Activated CD8-positive, alpha-beta memory T cell treated with anti-CD3 and anti-CD28 coated beads for 1 hour (primary cell): ENCODE results near the gene SCD5.

Source experiments
- DNase-seq, 2 donors: peaks; one replicate each; pipeline ENCODE4 v3.0.0-alpha.2; 2020; ENCODE audit warnings: low read depth in 1 of 2; ENCODE audit errors: extremely low read depth in 1 of 2

Gene SCD5

DNA sequence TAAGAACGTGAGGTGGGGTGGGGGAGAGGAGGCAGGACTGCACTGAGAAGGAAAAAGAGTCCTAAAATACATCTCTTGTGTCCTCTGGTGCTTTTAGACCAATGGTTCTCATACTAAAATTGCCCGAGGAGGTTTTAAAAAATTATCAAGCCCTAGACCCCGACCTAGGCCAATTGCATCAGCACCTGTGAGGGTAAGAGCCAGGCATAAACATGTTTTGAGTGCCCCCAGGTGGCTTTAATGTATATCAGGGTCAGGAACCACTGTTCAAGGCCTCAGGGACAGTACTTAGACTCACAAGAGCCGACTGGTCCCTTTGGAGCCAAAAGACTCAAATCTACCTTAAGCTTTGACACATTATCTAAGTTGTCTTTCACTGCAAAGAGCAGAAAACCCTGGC is 199.3 kb downstream of the SCD5 start:
- DNase-seq: no peak

DNA sequence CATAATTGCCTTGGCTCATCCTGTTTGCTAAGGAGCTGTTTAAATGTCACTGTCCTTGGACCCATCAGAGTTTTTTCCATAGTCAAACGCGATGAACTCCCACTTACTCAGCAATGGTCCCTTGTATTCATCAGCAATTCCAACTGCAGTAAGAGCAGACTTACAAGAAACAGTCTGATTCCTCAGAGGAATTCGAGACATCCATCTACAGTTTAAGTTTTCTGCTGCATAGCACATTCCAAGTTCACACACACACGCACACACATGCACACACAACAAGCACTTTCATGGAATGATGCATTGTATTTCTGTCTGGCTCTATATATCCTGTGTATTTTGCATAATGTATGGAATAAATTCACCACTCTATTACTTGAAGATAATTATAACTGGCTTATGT is 204.1 kb downstream of the SCD5 start:
- no peak for DNase-seq

DNA sequence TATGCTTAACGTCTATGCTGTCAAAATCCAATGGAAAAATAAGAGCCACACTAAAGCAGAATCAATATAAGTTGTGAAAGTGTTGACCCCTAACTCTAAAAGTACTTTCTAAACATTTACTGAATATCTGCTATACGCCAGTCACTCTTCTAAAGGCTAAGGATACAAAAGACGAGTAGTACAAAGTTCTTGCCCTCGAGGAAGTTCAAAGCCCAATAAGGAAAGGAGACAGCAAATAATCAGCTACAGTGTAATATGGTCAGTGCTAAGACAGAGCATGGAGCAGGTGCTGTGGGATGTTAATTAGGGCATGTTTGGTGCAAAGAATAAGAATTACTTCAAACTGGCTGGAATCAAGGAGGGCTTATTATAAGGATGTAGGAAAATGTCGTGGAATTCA is 205.2 kb downstream of the SCD5 start:
- DNase-seq: no peak

- DNase-seq: no peak
Observed at GRCh38 chr4:82592639-82593038, 206.0 kb downstream of the SCD5 start.

DNA sequence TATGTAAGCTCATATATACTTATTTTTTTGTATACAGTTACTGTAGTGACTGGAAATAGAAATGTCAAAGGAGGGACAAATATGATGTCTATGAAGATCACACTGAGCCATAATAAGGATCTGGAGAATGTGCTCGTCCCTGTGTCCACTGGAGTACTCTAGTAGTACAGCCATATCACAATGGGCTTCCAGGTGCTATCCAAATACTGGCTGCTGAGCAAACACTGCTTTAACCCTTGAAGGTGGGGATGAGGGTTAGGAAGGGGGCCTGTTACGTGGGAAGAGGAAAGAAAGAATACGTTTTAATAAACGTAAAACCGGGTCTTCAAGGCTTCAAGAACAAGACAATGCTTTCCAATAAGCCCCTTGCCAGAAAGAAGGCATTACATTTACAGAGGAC is 207.0 kb downstream of the SCD5 start:
- DNase-seq: no peak

DNA sequence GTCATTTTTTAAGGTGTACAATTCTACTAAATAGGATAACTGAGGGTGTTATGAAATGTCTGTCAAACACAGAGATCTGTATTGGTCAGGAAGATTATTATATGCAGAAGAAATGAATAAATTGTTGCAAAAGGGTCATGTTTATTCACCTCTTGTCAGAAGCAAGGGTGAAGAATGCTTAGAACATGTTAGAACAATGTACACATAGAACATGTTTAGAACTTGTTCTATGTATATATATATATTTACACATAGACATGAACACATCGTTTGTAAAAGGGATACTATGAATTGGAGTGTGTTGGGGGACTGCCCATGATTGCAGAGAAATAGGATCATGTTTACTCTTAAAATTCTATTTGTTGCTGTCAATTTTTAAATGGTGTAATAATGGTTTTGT is 208.8 kb downstream of the SCD5 start:
- DNase-seq: no peak

DNA sequence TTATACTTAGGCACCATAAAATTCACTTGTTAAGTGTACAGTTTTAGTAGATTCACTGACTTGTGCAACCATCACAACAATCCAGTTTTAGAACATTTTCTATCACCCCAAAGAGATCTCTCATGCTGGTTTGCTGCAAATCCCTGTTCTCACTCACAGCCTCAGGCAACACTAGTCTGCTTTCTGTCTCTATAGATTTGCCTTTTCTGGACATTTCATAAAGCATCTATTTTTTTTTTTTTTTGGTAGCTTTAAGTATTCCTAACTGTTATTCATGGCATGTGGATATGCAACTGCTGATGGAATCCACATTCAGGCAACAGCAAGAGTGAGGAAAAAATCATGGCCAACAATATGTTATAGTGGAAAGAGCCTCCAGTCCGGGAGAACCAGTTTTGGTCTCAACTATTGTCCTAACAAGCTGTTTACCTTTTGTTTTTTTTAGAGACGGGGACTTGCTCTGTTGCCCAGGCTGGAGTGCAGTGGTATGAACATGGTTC is 209.8 kb downstream of the SCD5 start:
- no peak for DNase-seq

DNA sequence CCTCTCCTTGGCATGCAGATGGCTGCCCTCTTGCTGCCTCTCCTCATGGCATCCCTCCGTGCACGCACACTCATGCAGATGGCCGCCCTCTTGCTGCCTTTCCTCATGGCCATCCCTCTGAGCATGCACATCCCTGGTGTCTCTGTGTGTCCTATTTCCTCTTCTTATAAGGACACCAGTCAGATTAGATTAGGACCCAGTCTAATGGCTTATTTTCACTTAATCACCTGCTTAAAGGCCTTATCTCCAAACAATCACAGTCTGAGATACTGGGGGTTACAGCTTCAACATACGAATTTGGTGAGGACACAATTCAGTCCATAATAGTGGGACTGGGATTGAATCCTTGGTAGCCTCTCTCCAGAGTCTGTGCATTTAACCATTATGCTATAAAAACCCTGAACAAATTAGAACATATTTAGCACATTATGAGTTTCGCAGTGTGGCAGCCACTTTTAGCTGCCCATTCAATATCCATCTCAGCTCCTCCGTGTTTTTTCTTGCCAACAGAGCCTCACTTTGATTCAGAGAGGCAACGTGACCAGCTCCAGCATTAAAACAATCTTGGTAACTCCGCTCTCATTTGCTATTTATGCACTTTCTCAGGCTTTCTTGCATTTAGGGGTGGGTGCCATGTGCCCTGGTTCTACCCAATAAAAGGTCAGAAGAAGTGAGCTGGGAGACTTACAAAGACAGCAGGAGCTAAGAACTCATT is 210.6 kb downstream of the SCD5 start:
- no peak for DNase-seq

DNA sequence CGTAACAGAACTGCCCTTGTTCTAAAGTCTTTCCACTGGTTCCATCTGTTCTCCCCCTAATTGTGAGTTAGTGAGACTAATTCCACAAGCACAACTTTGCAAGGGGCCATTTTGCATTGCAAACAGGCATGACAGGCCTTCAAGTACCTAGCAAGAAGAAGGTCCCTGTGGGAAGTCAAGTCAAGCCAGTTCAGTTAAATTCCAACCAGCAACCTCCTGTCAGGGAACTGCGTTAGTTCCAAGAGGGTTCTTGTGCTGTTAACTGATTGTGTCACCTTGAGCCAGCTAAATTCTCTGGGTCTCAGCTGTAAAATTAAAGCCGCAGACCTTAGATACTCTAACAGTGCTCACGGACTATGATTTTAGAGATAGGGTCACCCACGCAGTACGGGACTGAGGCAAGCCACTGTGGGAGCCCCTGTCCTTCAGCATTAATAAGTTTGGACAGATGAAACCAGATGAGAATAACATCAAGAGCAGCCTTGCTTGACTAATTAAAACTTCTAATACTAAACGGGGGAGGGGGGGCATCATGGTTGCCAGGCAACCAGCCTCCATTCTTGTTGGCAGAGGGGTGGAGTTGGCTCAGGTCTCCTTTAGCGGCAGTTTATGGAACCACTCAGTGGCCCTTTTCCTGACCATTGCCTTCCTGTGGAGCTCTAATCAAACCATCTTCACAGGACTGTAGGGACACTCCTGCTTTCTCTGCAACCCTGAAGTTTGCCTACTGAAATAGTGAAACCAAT is 212.7 kb downstream of the SCD5 start:
- no peak for DNase-seq

- DNase-seq: no peak
Observed at GRCh38 chr4:82584931-82585330, 213.7 kb downstream of the SCD5 start.

GRCh38 chr4:82583897-82584587 is 214.6 kb downstream of the SCD5 start:
- DNase-seq: no peak

- DNase-seq: no peak
Observed at GRCh38 chr4:82579932-82580331, 218.7 kb downstream of the SCD5 start.
